Body of pancreas (tissue), 4 donors: ENCODE results near the gene ADGRL3. TPM values are rescaled to one million over a fixed set of nuclear protein-coding genes. Genes with fewer than 3 reads are reported as not detected.
A peak's percentile ranks its signal among the peaks of the same experiment; 100 is the strongest.
"Not testable (repeated sequence)": the region's sequence is repeated elsewhere in the genome, so short reads cannot be mapped to it uniquely, and the experiment has no call there.

Experiments
- ATAC-seq: fragments of 150-250 bp; one replicate; pipeline ENCODE4 v1.9.1; 2016
- DNase-seq, 4 donors: peaks; one replicate each; pipeline ENCODE4 v3.0.0-alpha.2; 2019
- H3K27ac ChIP-seq, 4 donors: fragments of 200-600 bp; sonication (generic); 1 replicate in 3 of 4; 2 replicates in 1 of 4; pipeline versions ENCODE4 v1.5.1 to v1.6.1; 2016 to 2019; ENCODE audit warnings: mild to moderate bottlenecking in 1 of 4, mixed read lengths in 1 of 4, moderate library complexity in 1 of 4
- H3K27me3 ChIP-seq, 2 donors: fragments of 200-600 bp; sonication (generic); one replicate each; pipeline ENCODE4 v1.6.0; 2016; ENCODE audit warnings: mild to moderate bottlenecking in 1 of 2
- H3K36me3 ChIP-seq, 2 donors: fragments of 200-600 bp; sonication (generic); replicated peaks in 1 of 2; 2 replicates each; pipeline ENCODE4 v1.5.1; 2016; ENCODE audit warnings: low read depth in 2 of 2; ENCODE audit not compliant: insufficient read depth in 1 of 2
- H3K4me1 ChIP-seq: fragments of 200-600 bp; sonication (generic); one replicate; pipeline ENCODE4 v1.6.0; 2016
- H3K4me3 ChIP-seq, 2 donors: fragments of 200-600 bp; sonication (generic); 1 replicate in 1 of 2; 2 replicates in 1 of 2; pipeline ENCODE4 v1.5.1; 2016 to 2019
- H3K9me3 ChIP-seq, 3 donors: fragments of 200-600 bp; sonication (generic); 1 replicate in 2 of 3; 2 replicates in 1 of 3; pipeline ENCODE4 v1.5.1; 2016
- CTCF ChIP-seq, 7 experiments: fragments of 450-650 bp in 4 of 7; fragments of 200-600 bp in 3 of 7; sonication (generic) in 3 of 7; IDR thresholded peaks; one replicate each; pipeline ENCODE4 v1.5.1; 2016 to 2019; ENCODE audit warnings: antibody characterized with exemption in 7 of 7
- POLR2A ChIP-seq, 3 donors: fragments of 450-650 bp; IDR thresholded peaks; one replicate each; pipeline ENCODE4 v1.6.1; 2016; ENCODE audit warnings: antibody characterized with exemption in 3 of 3, mild to moderate bottlenecking in 2 of 3
- WGBS, 2 donors: methylation state at CpG; one replicate each; pipeline ENCODE4 v1.1.5; 2017; 5-methylcytosine and 5-hydroxymethylcytosine counted together
- intact Hi-C: fragments of 100-400 bp; cut with DNase I; formaldehyde crosslinking; loops from one replicate; pipeline ENCODE4 v1.15.1; 2023
- total RNA-seq, 2 donors: library from RNA; depleted of rRNA; stranded (reverse); fragments of >200 nt; gene quantifications; one replicate each; pipeline ENCODE4 v1.1.0, GENCODE V29; 2016

The ADGRL3 gene
- total RNA-seq, 2 donors from 2014 or later, result 0.33 to 1.0 TPM

- Histone ChIP-seq H3K4me1 (no peaks in the 10 kb centered on the region), H3K9me3 (no peaks in the 10 kb centered on the region), H3K36me3 (no peaks in the 10 kb centered on the region), H3K27ac (no peak overlapping the region), H3K27me3 (no peaks in the 10 kb centered on the region), H3K4me3 (no peak overlapping the region)
- DNase-seq, result no peak
- no peak for TF ChIP-seq POLR2A (IDR thresholded peaks at IDR 0.05)
- no peak for TF ChIP-seq CTCF (IDR thresholded peaks at IDR 0.05)
- intact Hi-C loops, result no loop called here
- ATAC-seq, result no peak
Observed at GRCh38 chr4:61350932-61351331, 150.8 kb downstream of the ADGRL3 start.

GRCh38 chr4:61356696-61357095, 156.6 kb downstream of the ADGRL3 start:
- no peak for TF ChIP-seq POLR2A (IDR thresholded peaks at IDR 0.05)
- no peak for TF ChIP-seq CTCF (IDR thresholded peaks at IDR 0.05)
- intact Hi-C loops, result no loop called here
- H3K4me3 ChIP-seq, result no peak overlapping the region
- 38 to 52% methylated on average over 1 of the region's 1 CpG for WGBS, 2 donors
- ATAC-seq (no peak), DNase-seq (no peak)
- no peaks in the 10 kb centered on the region for H3K4me1 ChIP-seq
- H3K9me3 ChIP-seq, result no peaks in the 10 kb centered on the region
- no peak overlapping the region for H3K27ac ChIP-seq
- no peaks in the 10 kb centered on the region for H3K36me3 ChIP-seq
- H3K27me3 ChIP-seq, result no peaks in the 10 kb centered on the region

GRCh38 chr4:61359301-61359700, 159.2 kb downstream of the ADGRL3 start:
- Histone ChIP-seq H3K4me3 (no peak overlapping the region), H3K36me3 (no peaks in the 10 kb centered on the region), H3K27ac (no peak overlapping the region), H3K27me3 (no peaks in the 10 kb centered on the region), H3K9me3 (no peaks in the 10 kb centered on the region), H3K4me1 (no peaks in the 10 kb centered on the region)
- intact Hi-C loops, result no loop called here
- DNase-seq, result no peak
- TF ChIP-seq POLR2A (IDR thresholded peaks at IDR 0.05), result no peak
- no peak for TF ChIP-seq CTCF (IDR thresholded peaks at IDR 0.05)
- ATAC-seq, result no peak
- whole genome bisulfite sequencing, 2 donors, result 44 to 46% methylated on average over 3 of the region's 3 CpGs

- H3K4me1 ChIP-seq, H3K36me3 ChIP-seq, ATAC-seq, H3K27ac ChIP-seq, H3K4me3 ChIP-seq, H3K27me3 ChIP-seq, H3K9me3 ChIP-seq, intact Hi-C loops, DNase-seq: not testable (repeated sequence)
- 87 to 89% methylated on average over 26 of the region's 26 CpGs for WGBS, 2 donors
Observed at GRCh38 chr4:61372817-61373216, 172.7 kb downstream of the ADGRL3 start.

GRCh38 chr4:61373901-61374440, 173.8 kb downstream of the ADGRL3 start:
- Histone ChIP-seq H3K27me3 (no peaks in the 10 kb centered on the region), H3K36me3 (no peaks in the 10 kb centered on the region), H3K9me3 (no peaks in the 10 kb centered on the region), H3K4me1 (no peaks in the 10 kb centered on the region), H3K4me3 (no peak overlapping the region), H3K27ac (peak overlapping the region in 1 of 4 donors; percentile 32)
- ATAC-seq (no peak), DNase-seq (no peak)
- 35 to 49% methylated on average over 1 of the region's 1 CpG for WGBS, 2 donors
- TF ChIP-seq CTCF (IDR thresholded peaks at IDR 0.05) (no peak), POLR2A (IDR thresholded peaks at IDR 0.05) (no peak)
- intact Hi-C loops, result no loop called here
